Measurements from ENCODE around the gene ANXA2R.
"Not testable (repeated sequence)": the region's sequence is repeated elsewhere in the genome, so short reads cannot be mapped to it uniquely, and the experiment has no call there.

The ANXA2R gene

GRCh38 chr5:43055098-43055497, 15.0 kb upstream of the ANXA2R start:
- H3K4me3 ChIP-seq (ENCODE audit: low read length); H3K4me1 ChIP-seq (ENCODE audit: low read length); H2AFZ ChIP-seq (ENCODE audit: low read depth, low read length); H3K9ac ChIP-seq (ENCODE audit: low read length); H3K36me3 ChIP-seq (replicated peaks; ENCODE audit: low read depth, low read length); H3K27ac ChIP-seq (ENCODE audit: low read length); H3K79me2 ChIP-seq (ENCODE audit: low read length); H3K4me2 ChIP-seq (ENCODE audit: low read length); H3K27me3 ChIP-seq (ENCODE audit: low read depth, low read length); H3K9me3 ChIP-seq (ENCODE audit: insufficient read depth, low read length); H4K20me1 ChIP-seq (ENCODE audit: insufficient read depth, low read length): not testable (repeated sequence)

DNA sequence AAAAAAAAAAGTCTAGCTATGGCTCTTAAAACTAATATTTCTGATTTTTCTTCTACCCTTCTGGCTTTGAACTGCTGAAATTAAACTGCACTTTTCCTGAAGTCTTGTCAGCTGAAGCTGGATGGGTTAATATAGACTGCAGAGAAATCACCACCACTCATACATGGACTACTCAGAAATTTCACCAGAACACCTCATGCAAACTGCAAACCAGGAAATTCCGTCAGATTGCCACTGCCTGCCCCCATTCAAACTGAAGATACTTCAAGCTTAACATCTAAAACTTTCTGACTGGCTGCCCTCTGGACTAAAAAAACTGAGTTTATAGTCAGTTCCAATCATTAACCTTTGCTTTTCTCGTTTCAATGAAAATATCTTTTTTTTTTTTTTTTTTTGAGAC, 11.6 kb upstream of the ANXA2R start:
- Histone ChIP-seq H3K27ac (ENCODE audit: low read length) (no peak overlapping the region), H3K4me3 (ENCODE audit: low read length) (no peak overlapping the region), H3K9me3 (ENCODE audit: insufficient read depth, low read length) (no peaks in the 10 kb centered on the region), H2AFZ (ENCODE audit: low read depth, low read length) (no peak overlapping the region), H3K4me2 (ENCODE audit: low read length) (no peak overlapping the region), H3K27me3 (ENCODE audit: low read depth, low read length) (no peaks in the 10 kb centered on the region), H3K36me3 (replicated peaks; ENCODE audit: low read depth, low read length) (no peaks in the 10 kb centered on the region), H3K4me1 (ENCODE audit: low read length) (no peaks in the 10 kb centered on the region), H3K79me2 (ENCODE audit: low read length) (no peaks in the 10 kb centered on the region), H3K9ac (ENCODE audit: low read length) (no peak overlapping the region), H4K20me1 (ENCODE audit: insufficient read depth, low read length) (no peaks in the 10 kb centered on the region)
- TF ChIP-seq CTCF (IDR thresholded peaks at IDR 0.05; ENCODE audit: low read depth, low read length) (no peak), EZH2phosphoT487 (IDR thresholded peaks at IDR 0.05; ENCODE audit: low read depth) (no peak)

DNA sequence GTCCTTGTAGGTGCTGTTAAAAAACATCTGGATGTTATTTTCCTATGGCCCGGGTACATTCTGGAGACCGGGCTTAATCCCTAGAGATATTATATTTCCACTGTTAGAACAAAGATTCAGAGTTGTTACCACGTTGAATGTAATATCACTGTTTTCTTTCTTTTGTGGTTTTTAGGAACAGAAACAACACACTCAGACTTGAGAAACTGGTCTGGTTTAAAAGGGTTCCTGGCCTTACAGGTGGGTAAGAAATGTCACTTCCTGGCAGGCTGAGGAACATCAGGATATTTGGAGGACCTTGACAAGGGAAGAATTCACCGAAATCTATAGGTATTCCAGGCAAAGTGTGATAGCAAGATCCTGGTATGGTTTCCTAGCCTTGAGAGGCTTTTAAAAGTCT, 10.3 kb upstream of the ANXA2R start:
- Histone ChIP-seq H2AFZ (ENCODE audit: low read depth, low read length) (no peak overlapping the region), H3K4me3 (ENCODE audit: low read length) (no peak overlapping the region), H3K4me1 (ENCODE audit: low read length) (no peaks in the 10 kb centered on the region), H3K9me3 (ENCODE audit: insufficient read depth, low read length) (no peaks in the 10 kb centered on the region), H3K9ac (ENCODE audit: low read length) (no peak overlapping the region), H3K27ac (ENCODE audit: low read length) (no peak overlapping the region), H4K20me1 (ENCODE audit: insufficient read depth, low read length) (no peaks in the 10 kb centered on the region), H3K79me2 (ENCODE audit: low read length) (no peaks in the 10 kb centered on the region), H3K36me3 (replicated peaks; ENCODE audit: low read depth, low read length) (no peaks in the 10 kb centered on the region), H3K27me3 (ENCODE audit: low read depth, low read length) (no peaks in the 10 kb centered on the region), H3K4me2 (ENCODE audit: low read length) (no peak overlapping the region)
- TF ChIP-seq EZH2phosphoT487 (IDR thresholded peaks at IDR 0.05; ENCODE audit: low read depth) (no peak), CTCF (IDR thresholded peaks at IDR 0.05; ENCODE audit: low read depth, low read length) (no peak)

GRCh38 chr5:43049236-43049635, 9.1 kb upstream of the ANXA2R start:
- Histone ChIP-seq H2AFZ (ENCODE audit: low read depth, low read length) (no peak overlapping the region), H3K36me3 (replicated peaks; ENCODE audit: low read depth, low read length) (no peaks in the 10 kb centered on the region), H3K79me2 (ENCODE audit: low read length) (no peaks in the 10 kb centered on the region), H3K27ac (ENCODE audit: low read length) (no peak overlapping the region), H3K4me2 (ENCODE audit: low read length) (no peak overlapping the region), H3K9ac (ENCODE audit: low read length) (no peak overlapping the region), H3K4me3 (ENCODE audit: low read length) (no peak overlapping the region), H3K4me1 (ENCODE audit: low read length) (no peaks in the 10 kb centered on the region), H4K20me1 (ENCODE audit: insufficient read depth, low read length) (no peaks in the 10 kb centered on the region), H3K9me3 (ENCODE audit: insufficient read depth, low read length) (no peaks in the 10 kb centered on the region), H3K27me3 (ENCODE audit: low read depth, low read length) (no peaks in the 10 kb centered on the region)
- TF ChIP-seq EZH2phosphoT487 (IDR thresholded peaks at IDR 0.05; ENCODE audit: low read depth) (no peak), CTCF (IDR thresholded peaks at IDR 0.05; ENCODE audit: low read depth, low read length) (no peak)

DNA sequence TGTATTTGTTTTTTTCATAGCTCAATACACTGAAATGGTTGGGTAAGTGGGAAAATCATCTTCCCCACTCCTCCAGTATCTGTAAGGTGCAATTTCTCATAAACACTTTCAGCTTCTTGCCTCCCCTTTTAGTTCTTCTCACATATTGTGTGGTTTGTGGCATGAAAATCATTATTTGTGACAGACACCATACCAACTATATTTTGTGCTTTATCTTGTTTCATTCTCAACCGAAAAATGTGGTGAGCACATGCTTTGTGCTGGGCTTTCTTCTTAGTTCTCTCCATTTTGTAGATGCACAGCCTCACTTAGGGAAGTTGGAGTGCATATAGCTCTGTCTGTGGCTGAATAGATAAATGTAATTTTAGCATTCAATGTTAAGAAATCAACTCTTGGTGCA, 6.4 kb upstream of the ANXA2R start:
- H3K4me1 ChIP-seq (ENCODE audit: low read length), result peaks cover 5% of the 10 kb centered on the region; the same call in 1 of the 2 replicates
- no peaks in the 10 kb centered on the region for H3K79me2 ChIP-seq (ENCODE audit: low read length)

More for the DNA sequence above, 6.4 kb upstream of the ANXA2R start:
- H3K4me2 ChIP-seq (ENCODE audit: low read length), result no peak overlapping the region
- no peak overlapping the region for H2AFZ ChIP-seq (ENCODE audit: low read depth, low read length)
- no peaks in the 10 kb centered on the region for H4K20me1 ChIP-seq (ENCODE audit: insufficient read depth, low read length)
- TF ChIP-seq EZH2phosphoT487 (IDR thresholded peaks at IDR 0.05; ENCODE audit: low read depth) (no peak), CTCF (IDR thresholded peaks at IDR 0.05; ENCODE audit: low read depth, low read length) (no peak)
- H3K27me3 ChIP-seq (ENCODE audit: low read depth, low read length), result no peaks in the 10 kb centered on the region
- H3K36me3 ChIP-seq (replicated peaks; ENCODE audit: low read depth, low read length), result no peaks in the 10 kb centered on the region
- no peak overlapping the region for H3K4me3 ChIP-seq (ENCODE audit: low read length)
- no peak overlapping the region for H3K9ac ChIP-seq (ENCODE audit: low read length)
- no peaks in the 10 kb centered on the region for H3K9me3 ChIP-seq (ENCODE audit: insufficient read depth, low read length)
- no peak overlapping the region for H3K27ac ChIP-seq (ENCODE audit: low read length)

All from OCI-LY3 (cell line).